Left kidney (tissue), 2 donors: ENCODE data around the gene THY1. TPM values are rescaled to one million over a fixed set of nuclear protein-coding genes. Genes with fewer than 3 reads are reported as not detected.
"Not testable (repeated sequence)": the region's sequence is repeated elsewhere in the genome, so short reads cannot be mapped to it uniquely, and the experiment has no call there.

ENCODE experiments used
- DNase-seq: peaks from one replicate; pipeline ENCODE4 v3.0.0-alpha.2; 2013
- polyA plus RNA-seq: library from polyadenylated mRNA; unstranded; fragments of 120-200 nt; gene quantifications from one replicate; pipeline ENCODE4 v1.2.1, GENCODE V29; 2013; ENCODE audit not compliant: insufficient read length

THY1 gene
- polyA plus RNA-seq, 1 donor = 65.2 TPM

DNA sequence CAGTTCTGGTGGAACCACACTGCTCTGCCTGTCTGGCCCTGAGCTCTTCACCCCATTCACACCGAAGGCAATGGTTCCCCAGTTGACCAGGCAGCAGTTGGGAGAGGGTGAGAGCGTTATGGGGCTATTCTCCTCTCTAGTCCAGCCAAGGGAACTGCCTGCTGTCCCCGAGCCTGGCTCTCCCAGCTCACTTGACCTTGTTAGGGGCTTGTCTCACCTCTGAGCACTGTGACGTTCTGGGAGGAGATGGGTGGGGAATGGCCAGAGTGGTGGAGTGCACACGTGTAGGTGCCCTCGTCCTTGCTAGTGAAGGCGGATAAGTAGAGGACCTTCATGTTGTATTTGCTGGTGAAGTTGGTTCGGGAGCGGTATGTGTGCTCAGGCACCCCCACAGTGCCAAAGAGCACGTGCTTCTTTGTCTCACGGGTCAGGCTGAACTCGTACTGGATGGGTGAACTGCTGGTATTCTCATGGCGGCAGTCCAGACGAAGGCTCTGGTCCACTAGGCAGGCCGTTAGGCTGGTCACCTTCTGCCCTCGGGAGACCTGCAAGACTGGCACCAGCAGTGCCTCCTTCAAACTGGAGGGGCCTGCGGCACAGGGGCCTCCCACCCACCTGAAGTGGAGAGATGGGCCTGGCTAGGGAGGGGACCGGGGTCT, 3.0 kb downstream of the THY1 start:
- no peak for DNase-seq

DNA sequence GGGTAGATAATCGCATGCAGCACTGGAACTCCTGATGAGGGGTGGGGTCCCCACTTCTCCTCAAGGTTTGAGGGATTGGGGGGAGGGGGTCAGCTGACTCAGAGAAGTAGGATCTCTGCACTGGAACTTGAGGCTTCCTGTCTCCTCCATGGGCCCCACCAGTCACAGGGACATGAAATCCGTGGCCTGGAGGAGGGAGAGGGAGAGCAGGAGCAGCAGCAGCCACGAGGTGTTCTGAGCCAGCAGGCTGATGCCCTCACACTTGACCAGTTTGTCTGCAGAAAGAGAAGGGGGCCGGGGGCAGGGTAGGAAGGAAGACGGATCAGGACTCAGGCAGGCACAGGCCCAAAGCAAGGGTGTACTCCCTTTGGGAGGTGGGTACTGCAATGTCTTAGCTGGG, 3.7 kb downstream of the THY1 start:
- no peak for DNase-seq

- DNase-seq = no peak
These were observed 4.2 kb downstream of the THY1 start for GRCh38 chr11:119418759-119419158.

DNA sequence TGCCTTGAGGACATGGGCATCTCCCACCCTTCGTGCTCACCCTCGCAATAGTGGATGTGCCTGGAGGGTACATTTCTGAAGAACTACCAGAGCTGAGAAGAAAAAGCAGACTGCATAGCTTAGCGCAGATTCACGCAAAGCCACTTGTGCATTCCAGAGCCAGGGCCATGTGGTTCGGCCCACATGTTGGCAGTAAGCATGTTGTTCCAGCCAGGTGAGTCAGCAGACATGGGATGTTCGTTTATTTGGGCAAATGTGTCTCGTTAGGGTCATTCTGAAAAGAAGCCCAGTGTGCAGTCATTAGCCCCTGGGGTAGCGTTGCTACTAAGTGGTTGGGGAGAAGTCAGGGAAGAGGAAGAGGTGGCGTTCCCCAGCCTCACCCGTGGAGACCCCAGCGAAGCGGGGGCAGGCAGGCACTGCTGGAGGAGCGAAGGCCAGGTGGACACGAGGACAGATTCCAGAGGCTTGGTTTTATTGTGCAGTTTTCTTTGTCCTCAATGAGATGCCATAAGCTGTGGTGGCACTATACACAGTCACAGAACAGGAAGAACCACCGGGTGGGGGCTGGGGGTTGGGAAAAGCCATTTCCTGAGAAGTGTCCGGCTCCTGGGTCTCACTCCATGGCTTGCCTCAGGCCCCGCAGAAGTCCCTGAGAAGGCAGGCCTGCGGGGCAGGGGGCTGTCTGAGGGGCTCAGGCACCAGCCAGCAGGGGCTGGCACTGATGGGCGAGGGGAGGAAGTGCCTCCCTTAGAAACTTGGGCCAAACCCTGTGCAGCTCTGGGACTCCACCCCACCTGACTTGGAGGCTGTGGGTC, 5.0 kb downstream of the THY1 start:
- no peak for DNase-seq

- no peak for DNase-seq
These were observed 6.1 kb downstream of the THY1 start for GRCh38 chr11:119416606-119417580.

- no peak for DNase-seq
These were observed 7.0 kb downstream of the THY1 start for GRCh38 chr11:119415966-119416365.

DNA sequence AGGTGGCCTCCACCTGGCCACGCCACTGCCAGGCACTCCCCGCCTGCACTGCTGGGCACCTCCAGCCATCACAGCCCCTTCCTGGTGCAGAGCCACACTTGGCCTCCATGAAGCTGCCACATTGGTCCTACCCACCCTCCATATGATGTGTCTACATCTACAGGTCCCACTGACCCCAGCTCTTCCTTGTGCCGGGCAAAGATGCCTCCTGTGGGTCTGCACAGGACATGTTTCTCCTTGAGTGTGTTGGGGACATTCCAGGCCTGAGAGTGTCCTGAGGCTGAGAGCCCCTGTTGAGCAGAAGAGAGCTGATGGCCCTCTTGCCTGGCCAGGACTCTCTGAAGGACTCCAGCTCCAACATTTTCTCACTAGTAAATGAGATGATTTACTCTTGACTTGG, 7.5 kb downstream of the THY1 start:
- no peak for DNase-seq

DNA sequence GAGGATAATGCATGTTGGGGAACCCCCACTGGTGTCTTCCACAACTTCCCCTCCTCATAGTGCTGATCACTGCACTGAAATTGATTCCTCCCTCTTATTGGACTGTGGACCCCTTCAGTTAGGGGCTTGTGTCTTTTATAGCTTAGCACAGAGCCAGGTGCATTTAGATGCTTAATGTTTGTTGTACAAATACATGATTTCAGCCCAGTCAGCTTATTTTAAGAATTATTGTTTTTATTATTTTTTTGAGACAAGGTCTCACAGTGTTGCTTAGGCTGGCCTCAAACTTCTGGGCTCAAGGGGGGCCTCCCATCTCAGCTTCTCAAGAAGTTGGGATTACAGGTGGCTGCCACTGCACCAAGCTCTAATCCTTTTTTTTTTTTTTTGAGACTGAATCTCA, 8.2 kb downstream of the THY1 start:
- no peak for DNase-seq

GRCh38 chr11:119414321-119414720, 8.7 kb downstream of the THY1 start:
- DNase-seq = no peak

GRCh38 chr11:119412072-119412471, 10.9 kb downstream of the THY1 start:
- no peak for DNase-seq

DNA sequence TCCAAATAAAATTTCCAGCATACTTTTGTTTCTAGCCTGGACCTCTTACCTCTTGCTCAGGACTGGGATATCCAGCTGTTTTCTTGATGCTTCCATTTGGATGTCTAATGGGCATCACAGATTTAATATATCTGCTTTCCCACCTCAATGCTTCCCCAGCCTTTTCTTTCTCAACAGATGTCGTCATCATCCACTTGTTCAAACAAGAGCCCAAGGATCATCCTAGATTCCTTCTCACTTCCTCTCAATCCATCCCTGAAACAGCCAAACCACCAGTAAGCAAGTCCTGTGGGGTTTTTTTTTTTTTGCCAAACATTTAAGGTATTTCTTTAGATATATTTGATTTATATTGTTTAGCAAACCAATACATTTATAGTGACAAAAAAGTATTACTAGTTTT, 12.5 kb downstream of the THY1 start:
- no peak for DNase-seq

GRCh38 chr11:119409731-119410130, 13.2 kb downstream of the THY1 start:
- no peak for DNase-seq

- no peak for DNase-seq
These were observed 17.0 kb downstream of the THY1 start for GRCh38 chr11:119406005-119406404.

DNA sequence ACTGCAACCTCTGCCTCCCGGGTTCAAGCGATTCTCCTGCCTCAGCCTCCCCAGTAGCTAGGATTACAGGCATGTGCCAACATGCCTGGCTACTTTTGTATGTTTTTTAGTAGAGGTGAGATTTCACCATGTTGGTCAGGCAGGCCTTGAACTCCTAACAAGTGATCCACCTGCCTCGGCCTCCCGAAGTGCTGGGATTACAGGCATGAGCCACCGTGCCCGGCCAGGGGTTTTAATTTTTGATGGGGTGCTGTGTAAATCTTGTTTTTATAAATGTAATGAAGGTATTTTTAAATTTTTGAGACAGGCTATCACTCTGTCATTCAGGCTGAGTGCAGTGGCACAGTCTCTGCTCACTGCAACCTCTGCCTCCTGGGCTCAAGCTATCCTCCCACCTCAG, 17.5 kb downstream of the THY1 start:
- not testable (repeated sequence) for DNase-seq

DNA sequence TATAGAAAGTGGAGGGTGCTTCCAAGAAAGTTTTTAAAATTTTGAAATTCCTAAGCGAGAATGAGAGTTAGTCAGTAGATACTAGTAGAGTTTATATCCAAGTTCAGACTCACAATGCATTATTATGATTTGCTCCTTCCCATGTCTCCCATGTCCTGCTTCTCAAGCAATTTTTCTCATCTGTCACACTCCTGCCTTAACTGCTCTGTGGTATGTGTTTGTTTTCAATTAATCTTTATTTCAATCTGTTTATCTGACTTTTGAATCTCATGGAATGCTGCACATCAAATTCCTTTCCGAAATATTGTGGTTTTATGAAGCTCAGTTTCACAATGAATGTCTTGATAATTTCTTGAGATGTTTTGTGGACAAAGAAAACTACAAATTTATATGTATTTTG, 18.1 kb downstream of the THY1 start:
- DNase-seq = no peak

- no peak for DNase-seq
These were observed 20.0 kb downstream of the THY1 start for GRCh38 chr11:119403021-119403420.

GRCh38 chr11:119402470-119402869, 20.5 kb downstream of the THY1 start:
- no peak for DNase-seq

DNA sequence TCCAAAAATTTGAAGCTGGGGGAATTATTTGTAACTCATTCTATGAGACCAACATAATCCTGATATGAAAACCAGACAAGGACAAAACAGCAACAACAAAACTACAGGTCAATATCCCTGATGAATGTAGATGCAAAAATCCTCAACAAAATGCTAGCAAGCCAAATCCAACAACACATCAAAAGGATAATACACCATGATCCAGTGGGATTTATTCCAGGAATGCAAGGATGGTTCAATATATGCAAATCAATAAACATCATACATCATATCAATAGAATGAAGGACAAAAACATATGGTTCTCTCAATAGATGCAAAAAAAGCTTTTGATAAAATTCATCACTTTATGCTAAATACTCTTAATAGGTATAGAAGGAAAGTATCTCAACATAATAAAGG, 22.1 kb downstream of the THY1 start:
- no peak for DNase-seq

DNA sequence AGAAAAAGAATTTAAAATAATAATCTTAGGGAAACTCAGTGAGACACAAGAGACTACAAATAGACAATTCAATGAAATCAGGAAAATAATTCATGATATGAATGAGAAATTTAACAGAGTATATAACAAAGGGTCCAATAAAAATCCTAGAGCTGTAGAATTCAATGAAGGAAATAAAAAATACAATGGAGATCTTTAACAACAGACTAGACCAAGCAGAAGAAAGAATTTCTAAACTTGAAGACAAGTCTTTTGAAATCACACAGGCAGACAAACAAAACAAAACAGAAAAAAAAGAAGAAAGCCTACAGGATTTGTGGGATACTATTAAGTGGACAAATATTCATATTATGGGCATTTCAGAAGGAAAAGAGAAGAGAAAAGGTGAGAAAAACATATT, 25.2 kb downstream of the THY1 start:
- no peak for DNase-seq

GRCh38 chr11:119396835-119397234, 26.1 kb downstream of the THY1 start:
- DNase-seq = no peak

- no peak for DNase-seq
These were observed 31.7 kb downstream of the THY1 start for GRCh38 chr11:119391275-119391674.

DNA sequence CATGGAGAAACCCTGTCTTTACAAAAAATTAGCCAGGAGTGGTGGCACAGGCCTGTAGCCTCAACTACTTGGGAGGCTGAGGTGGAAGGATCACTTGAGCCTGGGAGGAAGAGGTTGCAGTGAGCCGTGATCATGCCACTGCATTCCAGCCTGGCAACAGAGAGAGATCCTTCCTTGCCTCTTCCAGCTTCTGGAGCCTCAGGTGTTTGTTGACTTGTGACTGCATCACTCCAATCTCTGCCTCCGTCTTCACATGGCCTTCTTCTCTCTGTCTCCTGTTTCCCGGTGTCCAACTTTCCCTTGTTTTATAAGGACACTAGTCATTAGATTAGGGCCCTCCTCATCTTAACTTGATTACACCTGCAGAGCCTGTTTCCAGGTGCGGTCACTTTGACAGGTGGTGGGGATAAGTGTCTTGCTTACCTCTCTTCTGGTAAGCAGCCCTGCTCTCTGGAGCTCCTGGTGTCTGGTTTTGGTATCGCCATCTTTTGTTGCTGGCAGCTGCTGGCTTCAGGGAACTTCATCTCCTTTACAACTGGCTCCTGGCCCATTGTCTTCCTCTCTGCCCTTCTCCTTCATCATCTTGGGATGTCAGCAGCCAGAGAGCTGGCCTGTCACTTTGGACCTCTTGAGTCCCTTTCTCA, 33.2 kb downstream of the THY1 start:
- DNase-seq = no peak
